Measurements from ENCODE around the gene MYCBPAP.

MYCBPAP gene

GRCh38 chr17:50536683-50537646, 28.7 kb downstream of the MYCBPAP start:
- H3K4me3 ChIP-seq (ENCODE audit: low read depth, low read length) = no peak overlapping the region
- no peak for DNase-seq (ENCODE audit: low read depth)
- TF ChIP-seq CTCF (IDR thresholded peaks at IDR 0.05; ENCODE audit: low read depth, low read length, missing control alignments) = no peak

GRCh38 chr17:50537721-50538548, 29.7 kb downstream of the MYCBPAP start:
- TF ChIP-seq CTCF (IDR thresholded peaks at IDR 0.05; ENCODE audit: low read depth, low read length, missing control alignments) = no peak
- DNase-seq (ENCODE audit: low read depth) = no peak

GRCh38 chr17:50538549-50539410, 30.5 kb downstream of the MYCBPAP start:
- DNase-seq (ENCODE audit: low read depth) = no peak
- TF ChIP-seq CTCF (IDR thresholded peaks at IDR 0.05; ENCODE audit: low read depth, low read length, missing control alignments) = no peak

More at GRCh38 chr17:50537721-50538548, 29.7 kb downstream of the MYCBPAP start:
- H3K4me3 ChIP-seq (ENCODE audit: low read depth, low read length) = no peak overlapping the region

GRCh38 chr17:50539762-50540559, 31.7 kb downstream of the MYCBPAP start:
- H3K4me3 ChIP-seq (ENCODE audit: low read depth, low read length) = no peak overlapping the region
- TF ChIP-seq CTCF (IDR thresholded peaks at IDR 0.05; ENCODE audit: low read depth, low read length, missing control alignments) = no peak
- no peak for DNase-seq (ENCODE audit: low read depth)

More at GRCh38 chr17:50538549-50539410, 30.5 kb downstream of the MYCBPAP start:
- H3K4me3 ChIP-seq (ENCODE audit: low read depth, low read length) = no peak overlapping the region

- DNase-seq (ENCODE audit: low read depth) = no peak
- H3K4me3 ChIP-seq (ENCODE audit: low read depth, low read length) = no peak overlapping the region
- TF ChIP-seq CTCF (IDR thresholded peaks at IDR 0.05; ENCODE audit: low read depth, low read length, missing control alignments) = no peak
Measured at GRCh38 chr17:50540560-50541401, 32.5 kb downstream of the MYCBPAP start.

All from GM12864 (cell line).